Activated CD4-positive, alpha-beta memory T cell treated with anti-CD3 and anti-CD28 coated beads for 36 hours (primary cell): ENCODE data around the gene ATP2C2. TPM values are rescaled to one million over a fixed set of nuclear protein-coding genes. Genes with fewer than 3 reads are reported as not detected.

Experiments
- CTCF ChIA-PET: fragments of 350-600 bp; sonication (Branson Sonifier 250); formaldehyde crosslinking; loops from one replicate; lab custom pipeline; 2021; ENCODE audit warnings: antibody characterized with exemption, inconsistent platforms; lab: Charles Lee
- POLR2A ChIA-PET: fragments of 350-600 bp; sonication (Branson Sonifier 250); formaldehyde crosslinking; loops from one replicate; lab custom pipeline; 2021; ENCODE audit warnings: antibody characterized with exemption; lab: Charles Lee
- DNase-seq: peaks from one replicate; pipeline ENCODE4 v3.0.0-alpha.2; 2020
- H3K27ac Mint-ChIP-seq: one replicate; pipeline ENCODE4 v1.8.0; 2021; ENCODE audit warnings: mixed read lengths
- H3K27me3 Mint-ChIP-seq: one replicate; pipeline ENCODE4 v1.8.0; 2021; ENCODE audit warnings: mixed read lengths
- H3K36me3 Mint-ChIP-seq: one replicate; pipeline ENCODE4 v1.8.0; 2021; ENCODE audit warnings: mixed read lengths
- H3K4me1 Mint-ChIP-seq: one replicate; pipeline ENCODE4 v1.8.0; 2021; ENCODE audit warnings: low read depth, mixed read lengths
- H3K4me3 Mint-ChIP-seq: one replicate; pipeline ENCODE4 v1.8.0; 2021; ENCODE audit warnings: mild to moderate bottlenecking, mixed read lengths
- H3K9me3 Mint-ChIP-seq: one replicate; pipeline ENCODE4 v1.8.0; 2021; ENCODE audit warnings: mixed read lengths
- intact Hi-C: fragments of 100-400 bp; cut with micrococcal nuclease; formaldehyde crosslinking; loops from one replicate; pipeline ENCODE4 v1.15.1; 2023
- total RNA-seq, 2 experiments: library from RNA; stranded (reverse); gene quantifications; one replicate each; pipeline ENCODE4 v1.2.3, GENCODE V29; 2021

ATP2C2 gene
- total RNA-seq, 2 experiments from 2014 or later: not detected

DNA sequence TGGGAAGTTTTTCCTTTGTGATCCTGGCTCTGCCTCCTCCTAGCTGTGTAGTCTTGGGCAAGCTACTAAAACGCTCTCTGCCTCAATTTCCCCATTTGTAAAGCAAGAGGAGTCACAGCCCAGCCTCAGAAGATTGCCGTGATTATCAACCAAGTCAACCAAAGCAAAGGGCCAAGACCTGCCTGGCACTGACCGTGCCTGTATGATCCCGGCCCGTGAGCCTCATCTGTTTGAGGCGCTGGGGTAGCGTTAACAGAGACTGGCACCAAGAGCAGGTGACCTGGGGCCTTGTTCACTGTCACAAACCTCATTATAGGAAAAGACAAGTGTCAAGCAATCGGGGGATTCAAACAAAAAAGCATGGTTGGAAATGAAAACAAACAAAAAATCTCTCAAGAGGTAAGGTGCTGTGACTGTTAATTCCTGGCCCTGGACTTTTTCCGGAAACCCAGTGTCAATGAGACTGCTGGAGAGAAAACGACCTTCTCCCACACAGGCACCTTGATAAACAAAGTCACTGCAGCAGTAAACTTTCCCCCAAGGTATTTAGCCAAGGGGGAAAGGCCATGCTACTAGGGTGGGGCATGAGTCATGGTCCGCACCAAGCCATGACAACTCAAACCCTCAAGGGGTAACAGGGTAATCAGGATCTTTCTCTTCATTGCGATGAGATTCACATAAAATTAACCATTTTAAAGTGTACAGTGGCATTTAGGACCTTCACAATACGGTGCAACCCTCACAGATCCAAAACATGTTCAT, 130.7 kb downstream of the ATP2C2 start:
- Mint-ChIP-seq H3K36me3 (peaks cover 32% of the 10 kb centered on the region), H3K27ac (no peak overlapping the region), H3K9me3 (peaks cover 4% of the 10 kb centered on the region), H3K4me1 (peaks cover 11% of the 10 kb centered on the region), H3K27me3 (no peaks in the 10 kb centered on the region), H3K4me3 (no peak overlapping the region)
- intact Hi-C loops: no loop called here
- POLR2A ChIA-PET: no interaction called here
- CTCF ChIA-PET: interaction anchor here (0.9 to 1.3 kb wide), 2 partner anchors 7 to 12 kb away, joined by 3 to 4 read pairs; no protein-coding TSS in a partner anchor
- DNase-seq: no peak

DNA sequence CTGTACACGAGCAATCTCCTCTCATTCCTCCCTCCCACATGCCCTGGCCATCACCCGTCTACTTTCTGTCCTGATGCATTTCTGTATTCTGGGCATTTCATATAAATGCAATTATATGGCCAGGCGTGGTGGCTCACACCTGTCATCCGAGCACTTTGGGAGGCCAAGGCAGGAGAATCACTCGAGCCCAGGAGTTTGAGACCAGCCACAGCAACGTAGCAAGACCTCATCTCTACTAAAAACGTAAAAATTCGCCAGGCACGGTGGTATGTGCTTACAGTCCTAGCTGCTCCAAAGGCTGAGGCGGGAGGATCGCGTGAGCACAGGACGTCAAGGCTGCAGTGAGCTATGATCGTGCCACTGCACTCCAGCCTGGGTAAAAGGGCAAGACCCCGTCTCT, 131.3 kb downstream of the ATP2C2 start:
- ChIA-PET POLR2A (no interaction called here), CTCF (no interaction called here)
- intact Hi-C loops: loop anchor here (10.0 kb wide), 1 partner anchor 315 kb away; the partner anchor contains the start of gene TAF1C
- Mint-ChIP-seq H3K4me1 (peaks cover 12% of the 10 kb centered on the region), H3K27ac (no peak overlapping the region), H3K4me3 (no peak overlapping the region), H3K9me3 (no peaks in the 10 kb centered on the region), H3K36me3 (peaks cover 28% of the 10 kb centered on the region), H3K27me3 (no peaks in the 10 kb centered on the region)
- DNase-seq: no peak

DNA sequence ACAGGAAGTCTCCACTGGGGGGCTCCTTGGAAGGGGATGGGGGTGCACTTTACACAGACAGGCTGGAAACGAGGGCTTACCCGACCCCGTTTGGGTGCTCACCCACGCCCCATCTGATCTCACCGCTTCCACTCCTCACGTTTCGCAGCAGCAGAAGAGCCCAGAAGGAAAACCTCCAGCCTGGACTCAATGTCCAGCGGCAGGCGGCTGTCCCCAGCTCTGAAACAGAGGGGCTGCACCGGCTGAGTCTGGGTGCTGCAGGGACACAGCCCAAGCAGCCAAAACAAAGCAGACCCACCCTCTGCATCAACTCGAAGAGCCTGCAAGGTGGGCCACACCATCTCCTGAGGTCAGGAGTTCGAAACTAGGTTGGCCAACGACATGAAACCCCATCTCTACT, 132.2 kb downstream of the ATP2C2 start:
- intact Hi-C loops: loop anchor here (10.0 kb wide), 1 partner anchor 316 kb away; the partner anchor contains the start of gene TAF1C
- CTCF ChIA-PET: interaction anchor here (0.9 kb wide), 1 partner anchor 122 kb away, joined by 3 read pairs; no protein-coding TSS in a partner anchor
- DNase-seq: no peak
- POLR2A ChIA-PET: no interaction called here
- Mint-ChIP-seq H3K36me3 (peaks cover 20% of the 10 kb centered on the region), H3K4me3 (no peak overlapping the region), H3K27me3 (no peaks in the 10 kb centered on the region), H3K9me3 (no peaks in the 10 kb centered on the region), H3K4me1 (peaks cover 18% of the 10 kb centered on the region), H3K27ac (no peak overlapping the region)

DNA sequence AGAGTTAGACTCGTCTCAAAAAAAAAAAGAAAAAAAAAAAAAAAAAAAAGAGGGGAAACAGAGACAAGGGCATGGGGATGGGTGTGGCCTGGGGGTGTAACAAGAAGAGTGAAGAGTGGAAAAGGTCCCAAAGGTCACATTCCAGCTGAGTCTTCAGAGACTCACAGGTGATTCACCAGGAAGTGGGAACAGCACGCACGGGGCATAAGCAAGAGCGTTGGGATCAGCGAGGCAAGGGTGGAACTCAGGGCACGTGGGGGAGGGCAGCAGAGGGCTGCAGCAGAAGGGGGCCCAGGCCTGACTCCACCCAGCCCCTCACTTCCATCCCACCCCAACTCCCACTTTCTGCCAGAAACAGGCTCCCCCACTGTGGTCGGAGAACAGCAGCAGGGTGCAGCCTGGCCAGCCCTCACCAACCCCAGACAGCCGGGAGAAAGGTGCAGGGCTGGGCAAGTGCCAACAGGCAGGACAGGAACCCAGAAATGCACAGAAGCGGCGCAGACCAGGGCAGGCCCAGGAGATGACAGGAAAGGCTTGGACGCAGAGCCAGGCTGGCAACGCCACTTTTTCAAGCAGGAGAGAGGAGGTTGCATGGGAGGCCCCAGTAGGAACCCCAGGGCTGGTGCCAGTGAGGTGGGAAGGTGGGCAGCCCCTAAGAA, 132.9 kb downstream of the ATP2C2 start:
- Mint-ChIP-seq H3K27ac (no peak overlapping the region), H3K4me1 (peaks cover 24% of the 10 kb centered on the region), H3K27me3 (no peaks in the 10 kb centered on the region), H3K4me3 (no peak overlapping the region), H3K9me3 (no peaks in the 10 kb centered on the region), H3K36me3 (peaks cover 15% of the 10 kb centered on the region)
- DNase-seq: no peak
- POLR2A ChIA-PET: no interaction called here
- intact Hi-C loops: loop anchor here (10.0 kb wide), 1 partner anchor 316 kb away; the partner anchor contains the start of gene TAF1C
- CTCF ChIA-PET: interaction anchor here (0.9 kb wide), 1 partner anchor 121 kb away, joined by 3 read pairs; no protein-coding TSS in a partner anchor

DNA sequence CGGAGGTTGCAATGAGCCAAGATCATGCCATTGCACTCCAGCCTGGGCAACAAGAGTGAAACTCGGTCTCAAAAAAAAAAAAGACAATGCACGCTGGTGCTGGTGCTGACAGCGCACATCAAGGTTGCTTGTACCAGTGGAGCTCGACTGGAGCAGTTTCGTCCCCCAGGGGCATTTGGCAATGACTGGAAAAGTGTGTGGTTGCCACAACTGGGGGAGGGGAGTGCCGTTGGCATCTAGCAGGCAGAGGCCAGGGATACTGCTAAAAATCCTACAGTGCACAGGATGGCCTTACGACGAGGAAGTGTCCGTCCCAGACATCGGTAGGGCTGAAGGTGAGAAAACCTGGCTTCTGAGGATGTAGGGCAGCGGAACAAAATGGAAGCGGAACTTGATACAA, 133.7 kb downstream of the ATP2C2 start:
- intact Hi-C loops: loop anchor here (10.0 kb wide), 1 partner anchor 317 kb away; the partner anchor contains the start of gene TAF1C
- no peak overlapping the region for H3K27ac Mint-ChIP-seq
- CTCF ChIA-PET: interaction anchor here (1.1 kb wide), 1 partner anchor 170 kb away, joined by 3 read pairs; no protein-coding TSS in a partner anchor
- peaks cover 9% of the 10 kb centered on the region for H3K36me3 Mint-ChIP-seq
- H3K4me1 Mint-ChIP-seq: peaks cover 31% of the 10 kb centered on the region
- H3K9me3 Mint-ChIP-seq: no peaks in the 10 kb centered on the region
- DNase-seq: no peak
- POLR2A ChIA-PET: no interaction called here
- H3K4me3 Mint-ChIP-seq: no peak overlapping the region
- no peaks in the 10 kb centered on the region for H3K27me3 Mint-ChIP-seq

DNA sequence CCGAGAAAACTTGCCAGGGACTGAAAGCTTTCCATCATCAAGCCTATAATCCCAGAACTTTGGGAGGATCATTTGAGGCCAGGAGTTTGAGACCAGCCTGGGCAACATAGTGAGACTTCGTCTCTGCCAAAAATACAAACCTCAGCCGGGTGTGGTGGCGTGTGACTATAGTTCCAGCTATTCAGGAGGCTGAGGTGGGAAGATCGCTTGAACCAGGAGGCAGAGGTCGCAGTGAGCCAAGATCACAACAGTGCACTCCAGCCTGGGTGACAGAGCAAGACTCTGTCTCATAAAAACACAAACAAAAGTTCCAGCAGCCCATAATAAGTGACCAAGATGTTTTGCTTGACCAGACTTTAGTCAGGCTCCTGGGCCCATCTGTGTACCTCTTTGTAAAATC, 134.2 kb downstream of the ATP2C2 start:
- no peak for DNase-seq
- Mint-ChIP-seq H3K4me1 (peaks cover 36% of the 10 kb centered on the region), H3K36me3 (peaks cover 4% of the 10 kb centered on the region), H3K27me3 (no peaks in the 10 kb centered on the region), H3K27ac (no peak overlapping the region), H3K9me3 (no peaks in the 10 kb centered on the region), H3K4me3 (no peak overlapping the region)
- intact Hi-C loops: loop anchor here (10.0 kb wide), 1 partner anchor 318 kb away; the partner anchor contains the start of gene TAF1C
- CTCF ChIA-PET: interaction anchor here (1.1 to 5.8 kb wide), 2 partner anchors 169 to 225 kb away, joined by 3 to 55 read pairs; no protein-coding TSS in a partner anchor
- POLR2A ChIA-PET: no interaction called here

DNA sequence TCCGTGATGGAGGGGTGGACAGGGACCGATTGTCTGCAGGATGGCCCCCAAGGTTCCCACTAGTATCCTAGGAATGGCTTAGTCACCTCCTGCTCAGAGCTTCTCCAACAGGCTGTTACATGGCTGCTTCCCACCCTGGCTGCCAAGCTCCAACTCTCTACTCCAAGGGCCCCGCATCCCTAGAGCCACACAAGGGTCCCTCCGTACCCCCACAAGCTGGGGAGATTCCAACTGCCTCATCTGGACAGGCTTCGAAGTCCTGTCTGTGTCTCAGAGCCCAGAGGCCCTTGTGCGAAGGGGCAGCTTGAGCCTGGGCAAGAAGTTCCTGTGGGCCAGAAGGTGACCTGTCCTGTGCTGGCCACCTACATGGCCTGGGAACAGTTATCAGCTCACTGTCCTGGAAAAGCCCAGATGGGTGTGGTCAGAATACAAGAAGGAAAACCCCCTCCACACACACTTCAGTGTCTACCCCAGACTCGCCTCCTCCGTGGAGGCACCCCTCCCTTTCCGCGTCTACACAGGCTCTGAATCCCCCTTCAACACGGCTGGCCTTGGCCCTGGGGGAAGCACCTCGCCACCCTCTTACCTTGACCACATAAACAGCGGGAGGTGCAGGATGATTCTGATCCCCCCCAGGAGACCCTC, 135.5 kb downstream of the ATP2C2 start:
- no peaks in the 10 kb centered on the region for H3K36me3 Mint-ChIP-seq
- CTCF ChIA-PET: interaction anchor here (5.8 to 13.0 kb wide), 2 partner anchors 115 to 226 kb away, joined by 55 to 247 read pairs; partner anchors contain the start of gene COTL1
- peaks cover 49% of the 10 kb centered on the region for H3K4me1 Mint-ChIP-seq
- peak overlapping the region; percentile 86 for H3K4me3 Mint-ChIP-seq
- H3K27me3 Mint-ChIP-seq: no peaks in the 10 kb centered on the region
- POLR2A ChIA-PET: interaction anchor here (1.4 kb wide), 1 partner anchor 10 kb away, joined by 3 read pairs; no protein-coding TSS in a partner anchor
- no peaks in the 10 kb centered on the region for H3K9me3 Mint-ChIP-seq
- DNase-seq: peak; percentile 15
- intact Hi-C loops: loop anchor here (10.0 kb wide), 1 partner anchor 319 kb away; the partner anchor contains the start of gene TAF1C
- peak overlapping the region; percentile 33 for H3K27ac Mint-ChIP-seq

DNA sequence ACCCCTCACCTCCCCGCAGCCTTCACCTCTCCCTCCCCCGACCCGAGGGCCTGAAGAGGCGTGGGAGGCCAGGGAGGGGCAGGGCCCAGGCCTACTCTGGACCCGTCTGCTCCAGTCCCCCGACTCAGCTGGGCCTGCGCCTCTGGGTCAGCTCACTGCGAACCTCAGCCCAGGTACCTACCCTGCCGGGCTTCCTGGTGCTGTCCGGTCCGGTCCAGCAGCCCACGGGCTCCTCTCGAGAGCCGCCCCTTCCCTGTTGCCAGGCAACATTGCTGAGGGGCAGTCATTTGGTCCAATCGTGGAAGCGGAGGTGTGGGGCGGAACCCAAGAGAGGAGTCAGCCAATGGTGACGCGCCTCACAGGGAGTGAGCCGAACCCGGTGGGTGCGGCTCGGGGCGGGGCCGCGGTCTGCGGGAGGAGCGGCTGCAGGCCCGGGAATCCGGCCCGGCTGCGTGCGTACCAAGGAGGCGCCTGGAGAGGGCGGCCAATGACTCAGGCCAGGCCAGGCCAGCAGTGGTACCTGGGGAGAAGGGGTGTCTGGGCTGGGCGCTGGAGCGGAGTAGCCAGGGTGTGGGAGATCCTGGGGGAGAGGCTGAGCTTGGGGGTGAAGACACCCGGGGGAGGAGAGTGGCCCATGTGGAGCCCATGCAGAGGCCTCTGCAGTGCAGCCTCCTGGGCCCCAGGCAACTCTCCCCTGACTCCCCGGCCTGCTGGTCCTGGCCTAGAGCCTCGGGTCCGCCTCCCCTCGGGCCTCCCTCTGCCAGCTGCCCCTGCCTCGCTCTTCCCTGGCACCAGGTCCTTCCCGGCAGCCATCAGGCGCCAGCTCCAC, 136.3 kb downstream of the ATP2C2 start, which contains the start of gene MEAK7:
Gene MEAK7 (minus strand): TSS at position 240 of the 829 bp plus-strand sequence. CDS start 6,573 bp downstream, outside the sequence.
- intact Hi-C loops: loop anchor here (10.0 kb wide), 1 partner anchor 320 kb away; the partner anchor contains the start of gene TAF1C
- DNase-seq: peak; percentile 99
- ChIA-PET POLR2A (interaction anchor here (0.5 to 3.5 kb wide), 5 partner anchors 10 to 113 kb away, joined by 3 to 15 read pairs (median 3); partner anchors contain the start of gene COTL1), CTCF (interaction anchor here (1.1 to 13.0 kb wide), 4 partner anchors 10 to 227 kb away, joined by 5 to 247 read pairs (median 34); partner anchors contain the start of gene COTL1)
- peaks cover 51% of the 10 kb centered on the region for H3K4me1 Mint-ChIP-seq
- no peaks in the 10 kb centered on the region for H3K36me3 Mint-ChIP-seq
- no peaks in the 10 kb centered on the region for H3K27me3 Mint-ChIP-seq
- H3K9me3 Mint-ChIP-seq: no peaks in the 10 kb centered on the region
- peak within 1 kb of the TSS; percentile 86 for H3K4me3 Mint-ChIP-seq
- H3K27ac Mint-ChIP-seq: peak within 1 kb of the TSS; percentile 87

DNA sequence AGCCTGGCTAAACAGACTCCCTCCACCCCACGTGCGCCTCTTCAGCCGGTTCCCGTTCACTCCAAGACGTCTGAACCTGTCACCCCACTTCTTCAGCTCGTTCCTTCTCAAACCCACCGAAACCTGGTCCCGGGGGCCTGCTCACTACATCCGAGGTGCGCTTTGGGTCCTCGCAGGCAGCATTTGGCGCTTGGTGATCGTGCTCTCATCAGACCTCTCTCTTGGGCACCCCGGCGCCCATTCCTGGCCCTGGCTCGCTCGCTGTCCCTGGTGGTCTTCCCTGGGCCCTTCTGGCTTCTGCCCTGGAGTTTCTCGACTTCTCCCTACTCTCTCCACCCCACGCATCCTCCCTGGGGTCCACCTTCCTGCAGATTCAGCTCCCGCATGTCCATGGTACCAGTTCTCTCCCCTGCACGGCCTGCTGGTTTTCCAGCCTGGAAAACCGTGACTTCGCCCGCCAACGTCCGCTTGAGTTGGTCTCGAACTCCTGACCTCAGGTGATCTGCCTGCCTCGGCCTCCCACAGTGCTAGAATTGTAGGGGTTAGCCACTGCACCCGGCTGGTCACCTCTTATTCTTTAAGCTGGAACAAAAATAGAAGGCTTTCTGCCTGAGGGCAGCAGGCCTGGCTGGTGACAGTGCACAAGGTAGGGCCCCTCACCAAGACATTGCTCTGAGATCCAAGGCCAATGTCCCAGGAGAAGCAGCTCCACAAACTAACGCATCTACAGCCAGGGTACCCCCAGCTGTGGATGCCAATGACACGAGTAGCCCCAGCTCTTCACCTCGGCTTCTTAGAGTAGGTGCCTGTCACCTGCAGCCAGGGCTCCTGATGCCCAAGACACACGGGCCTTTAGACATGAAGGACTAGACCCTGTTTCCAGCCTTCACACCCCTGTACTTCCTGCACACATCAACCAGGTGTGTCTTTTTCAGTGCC, 137.2 kb downstream of the ATP2C2 start:
- peaks cover 51% of the 10 kb centered on the region for H3K4me1 Mint-ChIP-seq
- no peaks in the 10 kb centered on the region for H3K27me3 Mint-ChIP-seq
- peak overlapping the region; percentile 87 for H3K27ac Mint-ChIP-seq
- CTCF ChIA-PET: interaction anchor here (0.5 to 13.0 kb wide), 29 partner anchors 7 to 822 kb away, joined by 3 to 247 read pairs (median 5); partner anchors contain the start of gene COTL1
- no peaks in the 10 kb centered on the region for H3K9me3 Mint-ChIP-seq
- no peaks in the 10 kb centered on the region for H3K36me3 Mint-ChIP-seq
- POLR2A ChIA-PET: interaction anchor here (0.5 to 3.5 kb wide), 7 partner anchors 10 to 143 kb away, joined by 3 to 15 read pairs (median 3); partner anchors contain the start of gene COTL1
- DNase-seq: no peak
- H3K4me3 Mint-ChIP-seq: peak overlapping the region; percentile 86
- intact Hi-C loops: loop anchor here (1.0 to 10.0 kb wide), 4 partner anchors 111 to 389 kb away; partner anchors contain the start of genes MBTPS1 and TAF1C
